ENCODE results near the gene CLRN3.

CLRN3 gene

DNA sequence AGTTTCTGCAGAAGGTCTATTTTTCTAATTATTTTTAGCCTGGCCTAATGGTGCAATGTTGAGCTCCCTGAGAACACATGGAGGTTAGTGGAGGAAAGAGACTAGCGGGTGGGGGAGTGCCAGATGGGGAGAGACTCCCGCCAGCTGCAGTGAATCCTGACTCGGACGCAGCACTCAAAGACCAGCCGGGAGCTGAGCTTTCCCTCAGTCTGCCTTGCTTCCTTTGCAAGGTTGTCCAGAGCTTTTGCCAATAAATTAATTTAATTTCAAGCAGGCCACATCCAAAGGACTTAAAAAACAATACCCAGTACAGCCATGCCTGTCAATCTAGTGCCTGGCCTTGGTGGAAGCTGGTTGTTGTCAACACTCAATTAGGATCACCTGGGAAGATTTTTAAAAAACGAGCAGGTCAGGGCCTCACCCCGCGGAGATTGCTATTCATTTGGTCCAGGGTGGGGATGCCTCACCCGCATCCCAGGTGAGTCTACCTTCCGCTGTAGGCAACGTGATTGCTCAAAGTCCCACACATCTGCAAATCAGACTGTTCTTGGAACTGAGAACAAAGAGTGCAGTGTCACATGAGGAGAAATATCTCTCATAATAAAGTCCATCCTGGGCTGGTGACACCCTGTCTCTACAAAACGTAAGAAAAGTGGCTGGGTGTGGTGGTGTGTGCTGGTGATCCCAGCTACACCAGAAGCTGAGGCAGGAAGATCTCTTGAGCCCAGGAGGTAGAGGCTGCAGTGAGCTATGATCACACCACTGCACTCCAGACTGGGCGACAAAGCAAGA, 4.0 kb downstream of the CLRN3 start:
- H3K4me1 ChIP-seq, result no peaks in the 10 kb centered on the region
- no peak overlapping the region for H3K4me3 ChIP-seq (ENCODE audit: low read depth, low read length)
- no peaks in the 10 kb centered on the region for H3K9me3 ChIP-seq
- H3K27me3 ChIP-seq, result 0 out of 2 replicates have a peak, but pooled peaks cover 3% of the 10 kb centered on the region
- no peak for DNase-seq
- TF ChIP-seq, protein P1, sequence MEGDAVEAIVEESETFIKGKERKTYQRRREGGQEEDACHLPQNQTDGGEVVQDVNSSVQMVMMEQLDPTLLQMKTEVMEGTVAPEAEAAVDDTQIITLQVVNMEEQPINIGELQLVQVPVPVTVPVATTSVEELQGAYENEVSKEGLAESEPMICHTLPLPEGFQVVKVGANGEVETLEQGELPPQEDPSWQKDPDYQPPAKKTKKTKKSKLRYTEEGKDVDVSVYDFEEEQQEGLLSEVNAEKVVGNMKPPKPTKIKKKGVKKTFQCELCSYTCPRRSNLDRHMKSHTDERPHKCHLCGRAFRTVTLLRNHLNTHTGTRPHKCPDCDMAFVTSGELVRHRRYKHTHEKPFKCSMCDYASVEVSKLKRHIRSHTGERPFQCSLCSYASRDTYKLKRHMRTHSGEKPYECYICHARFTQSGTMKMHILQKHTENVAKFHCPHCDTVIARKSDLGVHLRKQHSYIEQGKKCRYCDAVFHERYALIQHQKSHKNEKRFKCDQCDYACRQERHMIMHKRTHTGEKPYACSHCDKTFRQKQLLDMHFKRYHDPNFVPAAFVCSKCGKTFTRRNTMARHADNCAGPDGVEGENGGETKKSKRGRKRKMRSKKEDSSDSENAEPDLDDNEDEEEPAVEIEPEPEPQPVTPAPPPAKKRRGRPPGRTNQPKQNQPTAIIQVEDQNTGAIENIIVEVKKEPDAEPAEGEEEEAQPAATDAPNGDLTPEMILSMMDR (IDR thresholded peaks at IDR 0.05; ENCODE audit: low read depth, low read length), result no peak
- H3K36me3 ChIP-seq, result no peaks in the 10 kb centered on the region

DNA sequence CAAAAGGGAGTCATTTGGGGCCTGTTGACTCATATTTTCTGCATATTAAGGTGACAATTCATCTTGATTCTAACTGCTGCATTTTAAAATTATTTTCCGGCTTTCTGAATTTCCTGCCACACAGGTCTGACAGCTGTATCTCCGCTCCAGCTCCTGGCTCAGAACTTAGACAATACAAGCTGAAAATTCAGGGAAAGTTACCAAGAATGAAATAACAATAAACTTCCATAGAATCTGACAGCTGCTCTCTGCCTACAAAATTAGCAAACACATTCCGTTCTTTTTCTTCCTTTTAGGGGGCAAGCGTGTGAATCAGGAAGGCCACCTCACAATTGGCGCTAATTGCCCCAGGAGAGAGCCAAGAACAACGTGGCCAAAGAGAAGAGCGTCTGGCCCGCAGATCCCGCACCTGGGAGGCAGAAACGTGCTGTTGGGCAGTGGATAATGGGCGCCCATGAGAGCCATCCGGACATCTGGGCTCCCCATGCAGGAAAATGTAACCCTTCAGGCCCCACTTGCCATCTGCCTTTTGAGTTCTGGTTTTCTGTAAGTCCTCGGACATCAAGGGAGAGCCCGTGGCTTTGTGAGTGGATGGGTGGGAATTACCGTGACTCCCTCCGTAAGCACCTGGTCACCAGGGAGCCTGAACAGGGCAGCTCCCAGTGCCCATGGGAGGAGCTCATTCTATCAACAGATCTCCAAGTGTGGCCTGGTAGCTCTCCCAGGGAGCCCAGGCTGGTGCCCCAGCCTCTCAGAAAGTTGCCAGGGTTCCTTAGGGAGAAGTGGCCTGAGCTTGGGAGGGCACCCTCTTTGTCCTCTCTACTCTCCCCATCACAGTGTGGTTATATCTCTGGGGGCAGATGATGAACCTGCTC, 5.0 kb downstream of the CLRN3 start:
- Histone ChIP-seq H3K4me3 (ENCODE audit: low read depth, low read length) (no peak overlapping the region), H3K27me3 (0 out of 2 replicates have a peak, but pooled peaks cover 3% of the 10 kb centered on the region), H3K9me3 (no peaks in the 10 kb centered on the region), H3K4me1 (no peaks in the 10 kb centered on the region), H3K36me3 (no peaks in the 10 kb centered on the region)
- TF ChIP-seq, protein P1 (IDR thresholded peaks at IDR 0.05; ENCODE audit: low read depth, low read length), result no peak
- DNase-seq, result no peak

DNA sequence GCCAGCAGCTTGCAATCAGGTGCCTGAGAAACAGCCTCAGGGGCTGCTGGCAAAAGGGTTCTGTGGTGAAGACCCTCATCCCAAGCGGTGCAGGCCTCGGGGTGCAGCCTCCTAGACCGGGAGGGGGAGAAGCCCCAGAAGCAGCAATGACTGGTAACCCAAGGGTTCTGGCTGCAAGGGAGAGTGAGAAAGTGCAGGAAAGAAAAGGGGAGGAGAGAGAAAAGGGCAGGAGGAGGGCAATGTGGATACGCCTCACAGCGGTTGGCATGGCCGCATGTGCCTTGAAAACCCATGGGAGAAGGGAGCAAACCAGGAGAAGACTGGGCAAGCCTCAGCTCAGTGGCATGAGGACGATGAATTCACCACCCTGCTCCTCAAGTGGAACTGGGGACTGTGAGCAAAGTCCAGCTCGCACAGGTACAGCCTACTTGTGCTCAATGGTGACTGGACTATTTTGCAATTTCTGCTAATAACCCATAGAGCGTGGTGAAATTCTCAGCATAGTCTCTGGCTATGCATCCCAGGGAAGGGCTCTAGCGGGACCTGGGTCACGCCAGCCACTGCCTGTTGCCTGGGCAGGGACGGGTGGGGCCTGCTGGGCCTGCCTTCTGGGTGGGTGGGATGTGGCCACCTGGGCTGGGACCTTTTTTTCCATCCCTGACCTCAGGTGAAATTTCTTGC, 6.2 kb downstream of the CLRN3 start:
- Histone ChIP-seq H3K9me3 (no peaks in the 10 kb centered on the region), H3K4me1 (no peaks in the 10 kb centered on the region), H3K36me3 (no peaks in the 10 kb centered on the region), H3K27me3 (0 out of 2 replicates have a peak, but pooled peaks cover 3% of the 10 kb centered on the region), H3K4me3 (ENCODE audit: low read depth, low read length) (no peak overlapping the region)
- TF ChIP-seq, protein P1 (IDR thresholded peaks at IDR 0.05; ENCODE audit: low read depth, low read length), result no peak
- no peak for DNase-seq

DNA sequence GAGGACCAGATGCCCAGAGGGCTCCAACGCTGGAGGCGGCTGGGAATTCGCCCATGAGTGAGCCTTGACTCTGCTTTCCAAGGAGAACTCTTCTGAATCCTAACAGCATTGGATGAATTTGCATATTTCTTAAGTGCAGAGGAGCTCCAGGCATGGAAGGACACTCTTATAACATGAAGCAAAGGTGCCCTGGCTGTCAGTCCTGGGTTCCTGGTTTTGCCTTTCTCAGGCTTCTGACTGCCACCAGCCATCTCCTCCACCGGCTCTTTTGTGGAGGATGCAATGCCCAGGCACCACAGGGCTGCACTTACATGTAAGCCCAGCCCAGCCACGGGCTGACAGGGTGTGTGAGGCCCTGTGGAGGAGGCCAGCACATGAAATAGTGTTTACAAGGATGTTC, 8.2 kb downstream of the CLRN3 start:
- no peaks in the 10 kb centered on the region for H3K36me3 ChIP-seq
- TF ChIP-seq, protein P1 (IDR thresholded peaks at IDR 0.05; ENCODE audit: low read depth, low read length), result no peak
- no peak overlapping the region for H3K4me3 ChIP-seq (ENCODE audit: low read depth, low read length)
- H3K4me1 ChIP-seq, result no peaks in the 10 kb centered on the region
- 0 out of 2 replicates have a peak, but pooled peaks cover 3% of the 10 kb centered on the region for H3K27me3 ChIP-seq
- no peaks in the 10 kb centered on the region for H3K9me3 ChIP-seq
- DNase-seq, result no peak

DNA sequence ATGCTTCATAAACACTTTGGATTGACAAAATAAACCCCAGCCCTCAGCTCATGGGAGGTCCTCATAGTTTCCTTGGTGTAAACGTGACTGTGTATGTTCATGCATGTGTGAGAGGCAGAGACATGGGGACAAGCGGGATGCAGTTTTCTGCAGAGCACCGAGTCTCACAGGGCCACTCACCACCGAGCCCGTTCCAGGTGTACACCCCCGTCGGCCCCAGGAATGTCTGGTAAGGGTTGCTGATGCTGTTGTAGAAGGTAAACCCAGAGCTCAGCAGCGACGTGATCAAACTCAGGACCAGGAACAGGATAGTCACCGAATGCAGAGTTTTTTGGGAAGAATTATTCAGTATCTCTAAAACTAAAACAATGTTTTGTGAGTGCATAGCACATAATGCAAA, 9.2 kb downstream of the CLRN3 start:
- TF ChIP-seq, protein P1 (IDR thresholded peaks at IDR 0.05; ENCODE audit: low read depth, low read length), result no peak

More for the DNA sequence above, 9.2 kb downstream of the CLRN3 start:
- Histone ChIP-seq H3K27me3 (0 out of 2 replicates have a peak, but pooled peaks cover 3% of the 10 kb centered on the region), H3K4me3 (ENCODE audit: low read depth, low read length) (no peak overlapping the region), H3K36me3 (no peaks in the 10 kb centered on the region), H3K4me1 (no peaks in the 10 kb centered on the region), H3K9me3 (no peaks in the 10 kb centered on the region)
- no peak for DNase-seq

Measured in BE2C (cell line).